HG02981 (cell line): ENCODE data around the gene PNP.
"Not testable (repeated sequence)": the region's sequence is repeated elsewhere in the genome, so short reads cannot be mapped to it uniquely, and the experiment has no call there.

Experiments used
- ATAC-seq: cut with Tn5 transposase; IDR thresholded peaks from one replicate; pipeline ENCODE4 v1.9.1; 2021; ENCODE audit warnings: mild to moderate bottlenecking, moderate library complexity; ENCODE audit not compliant: unreplicated experiment

The PNP gene

GRCh38 chr14:20469242-20469889 is at the start of gene PNP:
Gene PNP (plus strand): TSS chr14:20469406. CDS start chr14:20469525, 119 bp downstream.
- peak; percentile 93 for ATAC-seq

DNA sequence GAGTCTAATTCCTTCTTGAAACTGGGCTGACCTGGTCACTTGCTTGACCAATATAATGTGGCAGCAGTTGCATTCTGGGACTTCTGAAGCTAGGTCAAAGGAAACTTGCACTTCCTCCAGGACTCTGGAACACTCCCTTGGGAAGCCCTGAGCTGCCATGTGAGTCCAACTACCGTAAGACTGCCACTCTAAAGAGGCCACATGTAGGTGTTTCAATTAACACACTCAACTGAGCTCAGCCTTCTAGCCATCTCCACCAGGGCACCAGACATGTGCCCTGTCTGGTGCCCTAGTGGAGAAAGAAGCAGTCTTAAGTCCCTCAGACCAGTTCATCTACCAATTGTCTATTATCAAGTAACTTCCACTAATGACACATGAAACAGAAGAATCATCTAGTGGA is 49.8 kb upstream of the PNP start:
- ATAC-seq = no peak

- ATAC-seq = no peak
Observed at GRCh38 chr14:20421267-20421666, 47.9 kb upstream of the PNP start.

DNA sequence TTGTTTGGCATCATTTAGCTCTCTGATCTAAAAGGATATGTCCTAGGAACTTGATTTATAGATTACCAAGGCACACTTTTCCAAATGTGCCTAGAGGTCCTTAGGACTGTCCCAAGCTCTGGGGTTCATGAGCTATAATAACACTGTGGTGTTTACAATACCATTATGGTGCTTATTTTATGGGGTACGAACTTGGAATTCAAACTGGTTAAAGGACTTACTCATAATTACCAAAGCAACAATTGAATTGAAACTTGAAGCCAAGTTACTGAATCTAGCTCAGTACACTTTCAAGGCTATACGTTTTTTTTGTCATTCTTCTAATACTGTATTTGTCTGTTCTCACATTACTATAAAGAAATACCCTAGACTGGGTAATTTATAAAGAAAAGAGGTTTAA is 46.3 kb upstream of the PNP start:
- no peak for ATAC-seq

DNA sequence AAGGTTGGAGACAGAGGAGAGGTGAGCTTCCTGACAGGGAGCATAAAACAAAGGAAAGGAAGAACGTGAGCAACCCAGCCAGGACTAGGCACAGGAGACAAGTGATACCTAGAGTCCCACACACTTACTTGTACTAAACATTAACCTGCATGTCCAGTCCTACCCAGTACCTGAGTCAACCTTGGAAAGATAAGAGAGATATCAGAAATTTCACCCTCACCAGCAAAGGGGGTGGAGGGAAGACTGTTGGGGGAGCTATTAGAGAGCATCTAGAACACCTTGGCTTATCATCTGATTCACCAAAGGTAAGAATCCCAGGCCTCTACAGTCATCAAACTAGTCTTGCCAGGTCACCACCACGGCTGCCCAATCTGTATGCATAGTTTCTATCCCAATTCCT is 44.4 kb upstream of the PNP start:
- ATAC-seq = no peak

DNA sequence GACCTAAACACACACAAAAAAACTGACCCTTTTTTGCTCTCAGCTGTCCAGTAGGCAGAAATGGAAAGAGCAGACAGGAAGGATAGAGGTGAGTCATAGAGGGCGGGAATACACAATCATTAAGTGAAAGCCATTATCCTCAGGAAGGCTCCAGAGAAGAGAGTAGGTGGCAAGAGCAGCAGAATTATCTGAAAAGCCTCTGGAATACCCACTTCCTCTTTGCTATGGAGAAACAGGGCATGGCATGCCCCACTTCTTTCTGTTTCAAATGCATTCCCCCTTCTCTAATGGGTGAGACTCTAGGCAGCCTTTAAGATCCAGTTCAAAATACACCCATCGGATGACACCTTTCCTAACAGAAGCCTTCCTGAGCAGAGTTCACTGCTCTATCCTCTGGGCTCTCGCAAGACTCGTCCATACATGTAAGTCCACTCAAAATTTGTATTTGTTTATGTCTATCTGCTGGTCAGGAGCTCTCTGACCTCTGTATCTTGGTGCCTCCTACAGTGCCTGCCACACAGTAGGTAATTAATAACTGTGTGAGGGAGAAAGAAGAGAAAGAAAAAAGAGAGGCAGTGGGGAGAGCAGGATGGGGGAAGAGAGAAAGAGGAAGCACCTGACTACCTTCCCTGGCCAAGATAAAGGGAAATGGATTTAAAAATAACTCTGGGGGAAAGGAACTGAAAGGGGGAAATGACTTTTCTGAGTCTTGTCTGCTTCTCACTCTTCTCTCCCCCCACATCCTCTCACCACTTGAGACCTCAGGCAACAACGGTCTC is 41.8 kb upstream of the PNP start:
- peak; percentile 77 for ATAC-seq

- ATAC-seq = peak; percentile 27
Observed at GRCh38 chr14:20428010-20428365, 41.2 kb upstream of the PNP start.

DNA sequence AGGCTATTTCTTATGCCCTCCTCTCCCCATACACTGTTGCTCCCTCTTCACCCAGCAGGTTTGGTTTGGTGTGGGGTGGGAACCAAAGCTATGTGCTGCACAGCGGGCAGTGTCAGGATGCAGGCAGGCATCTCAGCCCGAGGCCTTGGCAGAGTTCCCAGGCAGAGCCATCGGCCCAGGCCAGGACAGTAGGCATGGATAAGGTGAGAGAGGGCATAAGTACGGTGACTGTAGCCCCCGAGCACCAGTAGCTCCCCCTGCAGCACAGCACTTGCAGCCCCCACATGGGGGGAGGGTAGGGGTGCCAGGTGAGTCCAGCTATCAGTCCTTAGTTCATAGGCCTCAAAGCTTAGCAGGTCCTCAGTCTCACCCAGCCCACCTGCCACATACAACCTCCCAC is 40.4 kb upstream of the PNP start:
- ATAC-seq = no peak

- no peak for ATAC-seq
Observed at GRCh38 chr14:20429801-20430669, 39.2 kb upstream of the PNP start.

DNA sequence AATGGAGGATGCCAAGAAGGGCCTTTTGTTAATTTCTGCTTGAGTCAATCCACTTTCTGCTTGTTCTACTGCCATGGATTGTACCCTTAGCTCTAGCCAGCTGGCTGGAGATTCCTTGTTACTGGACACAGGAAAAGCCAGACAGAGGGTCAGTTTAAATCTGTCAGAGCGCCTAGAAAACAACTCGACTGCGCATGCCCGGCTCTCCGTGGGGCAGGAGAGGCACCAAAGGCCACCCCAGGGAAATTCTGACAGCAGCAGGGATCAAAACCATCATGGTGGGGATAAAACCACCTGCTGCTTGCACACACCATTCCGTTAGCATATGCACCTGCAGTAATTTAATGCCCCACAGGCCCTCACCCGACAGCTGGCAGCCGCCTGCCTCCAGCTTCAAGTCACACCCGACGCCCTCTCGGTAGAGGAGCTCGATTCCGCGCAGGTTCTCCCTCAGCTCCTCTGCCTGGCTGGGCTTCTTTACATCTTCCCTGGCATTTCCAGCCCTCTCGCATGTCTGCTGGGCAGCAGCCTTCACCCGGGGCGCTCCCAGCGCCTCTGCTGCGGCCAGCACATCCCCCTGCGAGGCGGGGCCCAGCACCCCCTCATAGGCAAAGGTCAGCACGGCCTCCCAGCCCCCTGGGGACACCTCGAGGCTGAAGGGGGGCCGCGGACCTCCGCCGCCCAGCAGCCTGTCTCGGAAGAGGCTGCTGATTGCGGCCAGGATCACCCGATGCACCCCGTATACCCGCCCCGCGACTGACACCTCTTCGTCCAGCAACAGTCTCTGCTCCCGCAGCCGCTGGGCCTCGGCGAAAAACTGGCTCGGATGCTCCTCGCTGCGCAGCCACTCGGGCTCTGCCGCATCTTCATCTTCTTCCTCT is 34.3 kb upstream of the PNP start:
- ATAC-seq = no peak

DNA sequence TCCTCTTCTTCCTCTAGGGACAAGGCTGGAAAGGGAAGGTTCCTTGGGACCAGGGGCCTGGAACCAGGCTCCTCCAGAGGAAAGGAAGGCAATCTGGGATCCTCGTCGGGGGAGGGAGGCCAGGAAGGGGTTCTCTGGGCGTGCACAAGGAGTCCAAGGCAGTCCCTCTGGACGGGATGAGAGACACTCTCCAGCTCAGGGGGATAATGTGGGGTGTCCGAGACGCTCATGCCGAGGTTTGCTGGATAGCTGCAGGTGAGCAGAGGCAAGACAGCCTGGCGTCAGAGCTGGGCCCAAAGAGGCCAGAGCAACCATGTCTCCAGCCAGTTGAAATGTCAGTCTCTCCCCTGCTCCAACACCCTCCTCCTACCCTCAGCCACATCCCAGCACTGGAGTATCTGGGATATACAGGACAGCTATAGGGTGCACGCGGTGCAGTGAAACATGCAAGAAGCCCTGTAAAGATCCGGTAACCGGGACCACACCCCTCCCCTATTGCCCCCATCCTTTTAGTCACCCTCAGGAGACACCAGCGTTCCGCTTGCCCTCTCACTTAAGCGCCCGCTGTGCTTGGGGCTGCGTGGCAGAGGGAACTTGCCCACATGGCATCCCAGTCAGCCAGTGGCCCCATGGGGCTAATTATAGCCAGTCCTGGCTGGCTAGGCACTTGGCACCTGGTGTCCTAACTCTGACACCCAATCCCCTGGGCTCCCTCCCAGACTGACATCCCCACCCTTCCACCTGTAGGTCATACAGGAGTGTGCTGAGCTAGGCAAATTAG is 33.4 kb upstream of the PNP start, which contains the start of gene KLHL33:
Gene KLHL33 (minus strand): TSS at position 585 of the 781 bp plus-strand sequence. CDS start 355 bp downstream, at position 230.
- no peak for ATAC-seq

GRCh38 chr14:20436363-20436755 is 32.8 kb upstream of the PNP start:
- no peak for ATAC-seq

DNA sequence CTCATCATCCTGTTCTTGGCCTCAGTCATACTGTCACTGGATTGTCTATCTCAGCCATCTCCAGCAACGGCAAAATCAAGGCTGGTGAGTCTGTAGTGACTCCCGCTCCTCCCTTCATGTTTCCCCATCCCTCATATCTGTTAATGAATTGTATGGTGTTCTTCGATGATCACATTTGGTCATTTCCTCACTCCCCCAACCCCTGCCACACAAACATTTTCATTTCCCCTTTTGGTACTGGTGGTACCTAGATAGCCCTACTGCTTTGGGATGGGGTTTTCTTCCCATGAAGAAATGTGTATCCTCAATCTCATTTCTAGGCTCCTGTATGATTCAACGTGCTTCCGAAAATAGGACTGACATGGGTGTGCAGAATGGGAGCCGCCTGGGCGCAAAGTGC is 30.5 kb upstream of the PNP start:
- ATAC-seq = no peak

- no peak for ATAC-seq
Observed at GRCh38 chr14:20440465-20440864, 28.7 kb upstream of the PNP start.

DNA sequence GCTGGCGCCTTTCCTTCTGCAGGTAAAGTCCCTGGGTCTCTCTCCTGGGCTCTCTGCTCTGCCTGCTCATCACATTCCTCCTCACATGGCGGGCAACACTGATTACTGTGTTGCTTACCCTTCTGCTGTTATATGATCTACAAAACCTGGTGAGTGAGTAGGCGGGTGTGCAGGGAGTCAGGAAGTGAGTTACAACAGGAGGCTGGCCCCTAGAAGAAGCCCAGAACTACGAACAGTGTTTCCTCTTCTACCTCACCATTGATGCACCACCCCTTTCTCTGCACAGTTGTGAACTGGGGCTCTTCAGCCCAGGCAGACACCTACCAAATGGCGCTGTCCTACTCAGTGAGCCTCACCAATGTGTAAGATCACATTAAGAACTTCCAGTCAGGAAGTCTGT is 28.3 kb upstream of the PNP start:
- ATAC-seq = no peak

DNA sequence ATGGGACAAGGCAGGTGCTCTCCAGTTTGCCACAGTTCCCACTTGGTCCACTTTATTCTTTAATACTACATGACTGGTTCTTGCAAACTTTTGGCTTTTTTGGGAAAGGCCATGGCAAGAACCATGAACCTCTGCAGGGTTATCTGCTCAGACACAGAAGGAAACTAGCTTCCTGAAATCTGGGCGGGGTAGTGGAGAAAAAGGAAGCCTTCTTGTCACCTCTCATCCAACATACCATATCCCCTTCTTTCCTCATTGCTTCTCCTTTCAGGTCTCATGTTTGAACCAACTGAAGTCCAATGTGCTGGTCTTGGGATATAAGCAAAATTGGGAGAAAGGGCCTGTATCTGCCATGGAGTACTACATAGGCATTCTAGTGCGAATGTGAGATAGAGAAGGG is 27.7 kb upstream of the PNP start:
- no peak for ATAC-seq

- ATAC-seq = not testable (repeated sequence)
Observed at GRCh38 chr14:20443650-20444049, 25.6 kb upstream of the PNP start.

GRCh38 chr14:20446889-20447288 is 22.3 kb upstream of the PNP start:
- no peak for ATAC-seq

- not testable (repeated sequence) for ATAC-seq
Observed at GRCh38 chr14:20452831-20453230, 16.4 kb upstream of the PNP start.
